SK-N-SH (cell line): Measurements from ENCODE around the gene HIF3A. TPM values are rescaled to one million over a fixed set of nuclear protein-coding genes. Genes with fewer than 3 reads are reported as not detected.

Source experiments
- CTCF ChIA-PET: fragments of 300-600, 350-600 bp; formaldehyde crosslinking; extraction: SDS; loops from one replicate; lab custom pipeline; 2021; lab: Yijun Ruan, JAX
- POLR2A ChIA-PET: fragments of 350-600 bp; sonication (Branson Sonifier 250); formaldehyde crosslinking; extraction: SDS; loops from one replicate; lab custom pipeline; 2020; ENCODE audit warnings: antibody characterized with exemption, inconsistent platforms; lab: Yijun Ruan, JAX
- DNase-seq: peaks from one replicate; pipeline ENCODE4 v3.0.0; 2012
- H2AFZ ChIP-seq: fragments of 200-600 bp; sonication (generic); 2 replicates; pipeline ENCODE4 v1.8.1; 2016; ENCODE audit warnings: antibody characterized with exemption, mild to moderate bottlenecking, low read depth
- H3F3A ChIP-seq: fragments of 200-600 bp; sonication (generic); replicated peaks from 2 replicates; pipeline ENCODE3; 2016; ENCODE audit warnings: antibody characterized with exemption, mild to moderate bottlenecking; ENCODE audit not compliant: insufficient read depth
- H3K27ac ChIP-seq, 2 experiments: fragments of 200-500 bp in 1 of 2; fragments of 200-600 bp in 1 of 2; sonication (Bioruptor generic) in 1 of 2; sonication (generic), shearing (Covaris generic) in 1 of 2; 2 replicates each; pipeline versions ENCODE4 v1.5.1 to v1.6.1; 2014 to 2016; ENCODE audit warnings: low read depth in 2 of 2, inconsistent platforms in 1 of 2, low read length in 1 of 2, mild to moderate bottlenecking in 1 of 2, mixed read lengths in 1 of 2
- H3K27me3 ChIP-seq: fragments of 200-600 bp; sonication (generic), shearing (Covaris generic); 2 replicates; pipeline ENCODE4 v1.6.1; 2016; ENCODE audit warnings: mixed run types; ENCODE audit not compliant: insufficient read depth
- H3K36me3 ChIP-seq, 2 experiments: fragments of 200-500 bp in 1 of 2; fragments of 200-600 bp in 1 of 2; sonication (Bioruptor generic) in 1 of 2; sonication (generic) in 1 of 2; replicated peaks in 1 of 2; 2 replicates each; pipeline versions ENCODE3 to v1.5.1; 2014 to 2016; ENCODE audit warnings: low read length in 1 of 2, mild to moderate bottlenecking in 1 of 2; ENCODE audit not compliant: insufficient read depth in 2 of 2, control insufficient read depth in 1 of 2
- H3K4me1 ChIP-seq, 2 experiments: fragments of 200-500 bp in 1 of 2; fragments of 200-600 bp in 1 of 2; sonication (Bioruptor generic) in 1 of 2; sonication (generic), shearing (Covaris generic) in 1 of 2; 2 replicates each; pipeline versions ENCODE4 v1.5.1 to v1.6.1; 2014 to 2016; ENCODE audit warnings: low read depth in 1 of 2, low read length in 1 of 2, mixed run types in 1 of 2; ENCODE audit not compliant: insufficient read depth in 2 of 2, control insufficient read depth in 1 of 2
- H3K4me2 ChIP-seq: fragments of 200-600 bp; sonication (generic), shearing (Covaris generic); 2 replicates; pipeline ENCODE4 v1.6.1; 2017; ENCODE audit warnings: mixed run types
- H3K4me3 ChIP-seq, 2 experiments: fragments of 200-500 bp in 1 of 2; fragments of 200-600 bp in 1 of 2; sonication (Bioruptor generic) in 1 of 2; sonication (generic), shearing (Covaris generic) in 1 of 2; 2 replicates each; pipeline versions ENCODE4 v1.5.1 to v1.8.1; 2014 to 2016; ENCODE audit warnings: low read depth in 2 of 2, inconsistent platforms in 1 of 2, low read length in 1 of 2, mild to moderate bottlenecking in 1 of 2, mixed read lengths in 1 of 2, moderate library complexity in 1 of 2
- H3K79me2 ChIP-seq: fragments of 200-600 bp; sonication (generic); 2 replicates; pipeline ENCODE4 v1.8.1; 2017; ENCODE audit warnings: mild to moderate bottlenecking; ENCODE audit not compliant: insufficient read depth
- H3K9ac ChIP-seq: fragments of 200-600 bp; sonication (generic); 2 replicates; pipeline ENCODE4 v1.6.1; 2017; ENCODE audit warnings: mixed run types
- H3K9me2 ChIP-seq: fragments of 200-600 bp; sonication (generic); 2 replicates; pipeline ENCODE4 v1.6.1; 2017; ENCODE audit warnings: mixed run types
- H3K9me3 ChIP-seq: fragments of 200-600 bp; sonication (generic); 2 replicates; pipeline ENCODE4 v1.6.1; 2017; ENCODE audit warnings: mixed run types, mild to moderate bottlenecking, moderate library complexity
- H4K20me1 ChIP-seq: fragments of 200-600 bp; sonication (generic); 2 replicates; pipeline ENCODE4 v1.6.1; 2017; ENCODE audit warnings: mild to moderate bottlenecking, mixed run types; ENCODE audit not compliant: insufficient read depth
- CHD2 ChIP-seq: fragments of 150-350 bp; IDR thresholded peaks from 2 replicates; pipeline ENCODE4 v1.6.1; 2018; ENCODE audit warnings: low read length; ENCODE audit not compliant: partially characterized antibody
- ELF1 ChIP-seq: IDR thresholded peaks from 2 replicates; pipeline ENCODE4 v1.4.0; 2012
- FOXJ3 ChIP-seq: sonication (generic); formaldehyde crosslinking; IDR thresholded peaks from 2 replicates; pipeline ENCODE4 v1.5.1; 2020; ENCODE audit warnings: mild to moderate bottlenecking, missing genetic modification reagents
- GATA2 ChIP-seq: sonication (generic); formaldehyde crosslinking; IDR thresholded peaks from 2 replicates; pipeline ENCODE4 v1.5.0; 2020; ENCODE audit warnings: mild to moderate bottlenecking, missing genetic modification reagents
- JUND ChIP-seq: IDR thresholded peaks from 2 replicates; pipeline ENCODE4 v1.4.0; 2012
- MEF2A ChIP-seq: IDR thresholded peaks from 2 replicates; pipeline ENCODE4 v1.4.0; 2012; ENCODE audit warnings: low read depth, borderline replicate concordance
- MXI1 ChIP-seq: IDR thresholded peaks from 2 replicates; pipeline ENCODE4 v1.6.1; 2012; ENCODE audit warnings: mild to moderate bottlenecking, low read depth, low read length, improper control_type of control experiment
- NRF1 ChIP-seq: IDR thresholded peaks from 2 replicates; pipeline ENCODE4 v1.6.1; 2012; ENCODE audit warnings: low read depth, mild to moderate bottlenecking, low read length
- POLR2AphosphoS5 ChIP-seq: IDR thresholded peaks from 2 replicates; pipeline ENCODE4 v1.6.1; 2012; ENCODE audit warnings: low read depth, low read length
- RAD21 ChIP-seq: IDR thresholded peaks from 2 replicates; pipeline ENCODE4 v1.6.1; 2012; ENCODE audit warnings: mild to moderate bottlenecking, low read length
- RXRA ChIP-seq: IDR thresholded peaks from 2 replicates; pipeline ENCODE4 v1.4.0; 2012; ENCODE audit warnings: low read depth, mild to moderate bottlenecking, borderline replicate concordance
- TAF1 ChIP-seq: IDR thresholded peaks from 2 replicates; pipeline ENCODE4 v1.6.1; 2012; ENCODE audit warnings: low read depth, mild to moderate bottlenecking, low read length, moderate library complexity, borderline replicate concordance
- TCF12 ChIP-seq: IDR thresholded peaks from 2 replicates; pipeline ENCODE4 v1.4.0; 2012
- YY1 ChIP-seq: IDR thresholded peaks from 2 replicates; pipeline ENCODE4 v1.4.0; 2012; ENCODE audit warnings: low read depth, mild to moderate bottlenecking
- WGBS: methylation state at CpG from one replicate; pipeline ENCODE4 v1.1.6; 2017; ENCODE audit warnings: low lambda C conversion rate; 5-methylcytosine and 5-hydroxymethylcytosine counted together
- polyA plus RNA-seq, 3 experiments: library from polyadenylated mRNA; depleted of rRNA; stranded (reverse); fragments of >200 nt; gene quantifications; 2 replicates each; pipeline ENCODE4 v1.2.3, GENCODE V29; 2012
- TF ChIP-seq, protein P1 (sequence below): fragments of 150-350 bp; IDR thresholded peaks from 2 replicates; pipeline ENCODE4 v1.6.1; 2016; ENCODE audit warnings: mild to moderate bottlenecking, low read depth, low read length
- TF ChIP-seq, protein P2 (sequence below): IDR thresholded peaks from 2 replicates; pipeline ENCODE4; 2012
- TF ChIP-seq, protein P3 (sequence below): fragments of 150-350 bp; IDR thresholded peaks from 2 replicates; pipeline ENCODE4 v1.6.1; 2017; ENCODE audit warnings: antibody characterized with exemption, low read length, low read depth, borderline replicate concordance
- TF ChIP-seq, protein P4 (sequence below): IDR thresholded peaks from 2 replicates; pipeline ENCODE4 v1.6.1; 2012; ENCODE audit warnings: mild to moderate bottlenecking, low read depth, low read length, moderate library complexity
- TF ChIP-seq, protein P5 (sequence below): fragments of 200-600 bp; sonication (generic); IDR thresholded peaks from 2 replicates; pipeline ENCODE4 v1.6.1; 2017; ENCODE audit warnings: antibody characterized with exemption, mild to moderate bottlenecking, moderate library complexity
- TF ChIP-seq, protein P6 (sequence below): IDR thresholded peaks from 2 replicates; pipeline ENCODE4 v1.4.0; 2012; ENCODE audit warnings: low read depth, borderline replicate concordance

HIF3A gene
- polyA plus RNA-seq, 1 of the 3 experiments (the other 2 are of a cell fraction): 0.92 TPM

DNA sequence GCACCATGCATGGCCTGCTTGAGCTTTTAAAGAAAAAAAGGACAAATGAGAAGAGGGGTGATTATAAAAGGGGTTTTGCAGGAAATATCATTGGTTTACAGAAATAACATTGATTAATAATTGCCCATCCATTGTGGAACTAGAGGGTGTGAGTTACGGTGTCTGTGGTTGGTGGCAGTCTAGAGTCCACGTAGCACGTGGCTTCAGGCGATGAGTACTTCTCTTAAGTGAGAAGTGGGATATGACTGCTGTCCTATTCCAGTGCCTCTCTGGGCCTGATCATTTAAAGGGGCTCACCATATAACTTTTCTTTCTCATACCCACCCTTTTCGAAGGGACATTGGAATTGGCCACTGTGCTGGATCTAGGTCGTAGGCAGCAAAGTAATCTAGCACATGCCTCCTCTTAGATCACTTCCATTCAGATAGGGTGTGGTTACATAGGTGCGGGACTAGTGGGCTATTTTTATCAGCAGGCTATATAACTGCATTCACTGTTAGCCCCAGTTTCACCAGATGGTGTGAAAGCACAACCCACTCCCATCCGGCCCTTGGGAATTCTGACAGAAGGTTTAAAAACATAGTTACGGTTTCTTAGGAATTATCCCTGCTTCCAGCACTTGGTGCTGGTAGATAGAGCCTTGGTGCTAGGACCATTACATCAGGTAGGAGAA is 69.9 kb downstream of the HIF3A start:
- CTCF ChIA-PET: interaction anchor here (0.5 to 2.2 kb wide), 3 partner anchors 29 to 147 kb away, joined by 3 to 14 read pairs (median 4); no protein-coding TSS in a partner anchor
- WGBS: 94% methylated on average over 9 of the region's 9 CpGs
- Histone ChIP-seq H3K4me3 (no peak overlapping the region), H4K20me1 (peaks cover 10% of the 10 kb centered on the region; the same call in 1 of the 2 replicates), H3K4me2 (no peak overlapping the region), H3K4me1 (peaks cover 7 to 10% of the 10 kb centered on the region in 2 experiments; a peak in 2 of 4 replicates), H3K36me3 (peaks cover 16 to 19% of the 10 kb centered on the region in 2 experiments), H3K9ac (no peak overlapping the region), H3K79me2 (peaks cover 61% of the 10 kb centered on the region), H3K9me2 (no peaks in the 10 kb centered on the region), H3K27me3 (no peaks in the 10 kb centered on the region), H3K9me3 (no peaks in the 10 kb centered on the region), H3K27ac (no peak overlapping the region), H2AFZ (no peak overlapping the region), H3F3A (peaks cover 6% of the 10 kb centered on the region)
- DNase-seq: no peak
- no peak for TF ChIP-seq NRF1
- TF ChIP-seq TCF12: no peak
- no peak for TF ChIP-seq RAD21
- no peak for TF ChIP-seq FOXJ3 (CRISPR knock-in tag)
- no peak for TF ChIP-seq MXI1
- no peak for TF ChIP-seq TAF1
- TF ChIP-seq MEF2A: no peak
- TF ChIP-seq, protein P1, sequence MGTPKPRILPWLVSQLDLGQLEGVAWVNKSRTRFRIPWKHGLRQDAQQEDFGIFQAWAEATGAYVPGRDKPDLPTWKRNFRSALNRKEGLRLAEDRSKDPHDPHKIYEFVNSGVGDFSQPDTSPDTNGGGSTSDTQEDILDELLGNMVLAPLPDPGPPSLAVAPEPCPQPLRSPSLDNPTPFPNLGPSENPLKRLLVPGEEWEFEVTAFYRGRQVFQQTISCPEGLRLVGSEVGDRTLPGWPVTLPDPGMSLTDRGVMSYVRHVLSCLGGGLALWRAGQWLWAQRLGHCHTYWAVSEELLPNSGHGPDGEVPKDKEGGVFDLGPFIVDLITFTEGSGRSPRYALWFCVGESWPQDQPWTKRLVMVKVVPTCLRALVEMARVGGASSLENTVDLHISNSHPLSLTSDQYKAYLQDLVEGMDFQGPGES: no peak
- TF ChIP-seq POLR2AphosphoS5: no peak
- TF ChIP-seq ELF1: no peak
- TF ChIP-seq, protein P2, sequence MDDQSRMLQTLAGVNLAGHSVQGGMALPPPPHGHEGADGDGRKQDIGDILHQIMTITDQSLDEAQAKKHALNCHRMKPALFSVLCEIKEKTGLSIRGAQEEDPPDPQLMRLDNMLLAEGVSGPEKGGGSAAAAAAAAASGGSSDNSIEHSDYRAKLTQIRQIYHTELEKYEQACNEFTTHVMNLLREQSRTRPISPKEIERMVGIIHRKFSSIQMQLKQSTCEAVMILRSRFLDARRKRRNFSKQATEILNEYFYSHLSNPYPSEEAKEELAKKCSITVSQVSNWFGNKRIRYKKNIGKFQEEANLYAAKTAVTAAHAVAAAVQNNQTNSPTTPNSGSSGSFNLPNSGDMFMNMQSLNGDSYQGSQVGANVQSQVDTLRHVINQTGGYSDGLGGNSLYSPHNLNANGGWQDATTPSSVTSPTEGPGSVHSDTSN: no peak
- TF ChIP-seq, protein P3, sequence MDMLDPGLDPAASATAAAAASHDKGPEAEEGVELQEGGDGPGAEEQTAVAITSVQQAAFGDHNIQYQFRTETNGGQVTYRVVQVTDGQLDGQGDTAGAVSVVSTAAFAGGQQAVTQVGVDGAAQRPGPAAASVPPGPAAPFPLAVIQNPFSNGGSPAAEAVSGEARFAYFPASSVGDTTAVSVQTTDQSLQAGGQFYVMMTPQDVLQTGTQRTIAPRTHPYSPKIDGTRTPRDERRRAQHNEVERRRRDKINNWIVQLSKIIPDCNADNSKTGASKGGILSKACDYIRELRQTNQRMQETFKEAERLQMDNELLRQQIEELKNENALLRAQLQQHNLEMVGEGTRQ: no peak
- TF ChIP-seq JUND: no peak
- TF ChIP-seq RXRA: no peak
- no peak for TF ChIP-seq GATA2 (CRISPR knock-in tag)
- TF ChIP-seq, protein P4, sequence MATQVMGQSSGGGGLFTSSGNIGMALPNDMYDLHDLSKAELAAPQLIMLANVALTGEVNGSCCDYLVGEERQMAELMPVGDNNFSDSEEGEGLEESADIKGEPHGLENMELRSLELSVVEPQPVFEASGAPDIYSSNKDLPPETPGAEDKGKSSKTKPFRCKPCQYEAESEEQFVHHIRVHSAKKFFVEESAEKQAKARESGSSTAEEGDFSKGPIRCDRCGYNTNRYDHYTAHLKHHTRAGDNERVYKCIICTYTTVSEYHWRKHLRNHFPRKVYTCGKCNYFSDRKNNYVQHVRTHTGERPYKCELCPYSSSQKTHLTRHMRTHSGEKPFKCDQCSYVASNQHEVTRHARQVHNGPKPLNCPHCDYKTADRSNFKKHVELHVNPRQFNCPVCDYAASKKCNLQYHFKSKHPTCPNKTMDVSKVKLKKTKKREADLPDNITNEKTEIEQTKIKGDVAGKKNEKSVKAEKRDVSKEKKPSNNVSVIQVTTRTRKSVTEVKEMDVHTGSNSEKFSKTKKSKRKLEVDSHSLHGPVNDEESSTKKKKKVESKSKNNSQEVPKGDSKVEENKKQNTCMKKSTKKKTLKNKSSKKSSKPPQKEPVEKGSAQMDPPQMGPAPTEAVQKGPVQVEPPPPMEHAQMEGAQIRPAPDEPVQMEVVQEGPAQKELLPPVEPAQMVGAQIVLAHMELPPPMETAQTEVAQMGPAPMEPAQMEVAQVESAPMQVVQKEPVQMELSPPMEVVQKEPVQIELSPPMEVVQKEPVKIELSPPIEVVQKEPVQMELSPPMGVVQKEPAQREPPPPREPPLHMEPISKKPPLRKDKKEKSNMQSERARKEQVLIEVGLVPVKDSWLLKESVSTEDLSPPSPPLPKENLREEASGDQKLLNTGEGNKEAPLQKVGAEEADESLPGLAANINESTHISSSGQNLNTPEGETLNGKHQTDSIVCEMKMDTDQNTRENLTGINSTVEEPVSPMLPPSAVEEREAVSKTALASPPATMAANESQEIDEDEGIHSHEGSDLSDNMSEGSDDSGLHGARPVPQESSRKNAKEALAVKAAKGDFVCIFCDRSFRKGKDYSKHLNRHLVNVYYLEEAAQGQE: no peak
- no peak for TF ChIP-seq YY1
- TF ChIP-seq, protein P5, sequence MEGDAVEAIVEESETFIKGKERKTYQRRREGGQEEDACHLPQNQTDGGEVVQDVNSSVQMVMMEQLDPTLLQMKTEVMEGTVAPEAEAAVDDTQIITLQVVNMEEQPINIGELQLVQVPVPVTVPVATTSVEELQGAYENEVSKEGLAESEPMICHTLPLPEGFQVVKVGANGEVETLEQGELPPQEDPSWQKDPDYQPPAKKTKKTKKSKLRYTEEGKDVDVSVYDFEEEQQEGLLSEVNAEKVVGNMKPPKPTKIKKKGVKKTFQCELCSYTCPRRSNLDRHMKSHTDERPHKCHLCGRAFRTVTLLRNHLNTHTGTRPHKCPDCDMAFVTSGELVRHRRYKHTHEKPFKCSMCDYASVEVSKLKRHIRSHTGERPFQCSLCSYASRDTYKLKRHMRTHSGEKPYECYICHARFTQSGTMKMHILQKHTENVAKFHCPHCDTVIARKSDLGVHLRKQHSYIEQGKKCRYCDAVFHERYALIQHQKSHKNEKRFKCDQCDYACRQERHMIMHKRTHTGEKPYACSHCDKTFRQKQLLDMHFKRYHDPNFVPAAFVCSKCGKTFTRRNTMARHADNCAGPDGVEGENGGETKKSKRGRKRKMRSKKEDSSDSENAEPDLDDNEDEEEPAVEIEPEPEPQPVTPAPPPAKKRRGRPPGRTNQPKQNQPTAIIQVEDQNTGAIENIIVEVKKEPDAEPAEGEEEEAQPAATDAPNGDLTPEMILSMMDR: no peak
- TF ChIP-seq, protein P6, sequence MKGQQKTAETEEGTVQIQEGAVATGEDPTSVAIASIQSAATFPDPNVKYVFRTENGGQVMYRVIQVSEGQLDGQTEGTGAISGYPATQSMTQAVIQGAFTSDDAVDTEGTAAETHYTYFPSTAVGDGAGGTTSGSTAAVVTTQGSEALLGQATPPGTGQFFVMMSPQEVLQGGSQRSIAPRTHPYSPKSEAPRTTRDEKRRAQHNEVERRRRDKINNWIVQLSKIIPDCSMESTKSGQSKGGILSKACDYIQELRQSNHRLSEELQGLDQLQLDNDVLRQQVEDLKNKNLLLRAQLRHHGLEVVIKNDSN: no peak
- no peak for TF ChIP-seq CHD2
- POLR2A ChIA-PET: interaction anchor here (0.6 kb wide), 1 partner anchor 12 kb away, joined by 4 read pairs; no protein-coding TSS in a partner anchor
